Measurements from ENCODE around the gene RHOB. TPM values are rescaled to one million over a fixed set of nuclear protein-coding genes. Genes with fewer than 3 reads are reported as not detected.

The RHOB gene
- total RNA-seq, 6 experiments from 2014 or later = 185 to 656 (median 388) TPM

GRCh38 chr2:20436716-20437470, 10.0 kb upstream of the RHOB start:
- intact Hi-C loops (cut with DNase I) = no loop called here
- Histone ChIP-seq H3K4me3 (no peak overlapping the region), H3K36me3 (no peaks in the 10 kb centered on the region), H3K27me3 (no peaks in the 10 kb centered on the region), H3K27ac (peak overlapping the region in 2 of 3 donors; percentile 89 to 96), H3K9me3 (no peaks in the 10 kb centered on the region), H3K4me1 (peaks cover 0 to 43% (median 21%) of the 10 kb centered on the region in 4 donors)
- WGBS (ENCODE audit: insufficient coverage, low coverage, low lambda C conversion rate, missing lambda C conversion rate) = 78% methylated on average over 6 of the region's 7 CpGs
- TF ChIP-seq POLR2A (IDR thresholded peaks at IDR 0.05) (no peak), CTCF (IDR thresholded peaks at IDR 0.05) (no peak)
- DNase-seq = peak in 1 of 3 donors; percentile 23
- ATAC-seq = no peak

GRCh38 chr2:20438334-20439192, 8.3 kb upstream of the RHOB start:
- Histone ChIP-seq H3K9me3 (no peaks in the 10 kb centered on the region), H3K27me3 (no peaks in the 10 kb centered on the region), H3K36me3 (no peaks in the 10 kb centered on the region), H3K4me1 (peaks cover 0 to 36% (median 14%) of the 10 kb centered on the region in 4 donors), H3K4me3 (peak overlapping the region in 2 of 3 donors; percentile 20 to 27), H3K27ac (peak overlapping the region; percentile 68 to 96 (median 89))
- intact Hi-C loops (cut with DNase I) = no loop called here
- TF ChIP-seq CTCF (IDR thresholded peaks at IDR 0.05) (no peak), POLR2A (IDR thresholded peaks at IDR 0.05) (peak; percentile 99)
- ATAC-seq (peak; percentile 79 to 89 (median 80)), DNase-seq (peak in 2 of 3 donors; percentile 48 to 54)
- 24% methylated on average over 5 of the region's 7 CpGs for WGBS (ENCODE audit: insufficient coverage, low coverage, low lambda C conversion rate, missing lambda C conversion rate)

DNA sequence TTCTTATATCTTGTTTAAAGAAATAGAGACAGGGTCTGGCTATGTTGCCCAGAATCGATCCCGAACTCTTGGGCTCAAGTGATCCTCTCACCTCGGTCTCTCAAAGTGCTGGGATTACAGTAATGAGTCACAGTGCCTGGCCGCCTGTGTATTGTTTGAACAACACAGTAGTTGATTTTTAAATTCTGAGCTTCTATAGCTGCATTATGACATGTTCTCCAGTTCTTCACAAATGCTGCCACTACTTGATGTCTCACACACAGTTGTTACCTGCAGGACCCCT, 7.7 kb upstream of the RHOB start:
- 40% methylated on average over 4 of the region's 4 CpGs for WGBS (ENCODE audit: insufficient coverage, low coverage, low lambda C conversion rate, missing lambda C conversion rate)
- peak in 2 of 3 donors; percentile 42 to 44 for DNase-seq
- H3K4me3 ChIP-seq = no peak overlapping the region
- no peaks in the 10 kb centered on the region for H3K36me3 ChIP-seq
- peak in 3 of 4 donors; percentile 30 to 57 (median 51) for ATAC-seq
- no peaks in the 10 kb centered on the region for H3K27me3 ChIP-seq
- intact Hi-C loops (cut with DNase I) = no loop called here
- peaks cover 0 to 36% (median 14%) of the 10 kb centered on the region in 4 donors for H3K4me1 ChIP-seq
- peak overlapping the region; percentile 68 to 96 (median 89) for H3K27ac ChIP-seq
- TF ChIP-seq POLR2A (IDR thresholded peaks at IDR 0.05) = no peak
- H3K9me3 ChIP-seq = no peaks in the 10 kb centered on the region

GRCh38 chr2:20439503-20439902, 7.4 kb upstream of the RHOB start:
- Histone ChIP-seq H3K4me3 (no peak overlapping the region), H3K27ac (peak overlapping the region; percentile 68 to 96 (median 89)), H3K4me1 (peaks cover 0 to 38% (median 13%) of the 10 kb centered on the region in 4 donors), H3K9me3 (no peaks in the 10 kb centered on the region), H3K27me3 (no peaks in the 10 kb centered on the region), H3K36me3 (no peaks in the 10 kb centered on the region)
- intact Hi-C loops (cut with DNase I) = no loop called here
- peak in 1 of 3 donors; percentile 57 for DNase-seq
- WGBS (ENCODE audit: insufficient coverage, low coverage, low lambda C conversion rate, missing lambda C conversion rate) = 37% methylated on average over 5 of the region's 5 CpGs
- TF ChIP-seq CTCF (IDR thresholded peaks at IDR 0.05) (peak in 1 of 4 donors; percentile 24), POLR2A (IDR thresholded peaks at IDR 0.05) (peak; percentile 54)
- peak; percentile 2 to 39 (median 18) for ATAC-seq
